Measurements from ENCODE around the gene ARVCF.

Gene ARVCF

DNA sequence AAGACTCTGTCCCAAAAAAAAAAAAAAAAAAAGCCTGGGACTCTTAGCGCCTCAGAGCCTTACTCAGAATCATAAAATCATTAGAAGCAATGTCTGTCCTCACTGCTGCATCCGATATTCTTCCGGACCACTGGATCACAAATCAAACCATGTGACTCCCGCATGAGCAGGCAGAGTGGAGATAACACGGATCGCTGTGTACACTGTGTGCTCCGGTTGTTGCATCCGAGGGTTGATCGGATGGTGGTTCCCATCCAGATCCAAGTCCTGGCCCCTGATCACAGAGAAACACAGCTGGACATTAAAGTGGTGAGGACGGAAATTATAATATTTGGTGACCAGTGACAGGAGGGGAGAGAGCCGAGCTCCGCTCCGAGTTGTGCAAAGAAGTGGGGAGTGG is 65.3 kb downstream of the ARVCF start:
- no peak overlapping the region for H3K4me3 ChIP-seq (ENCODE audit: low read depth, low read length)
- CTCF ChIA-PET: interaction anchor here (0.8 kb wide), 1 partner anchor 221 kb away, joined by 3 read pairs; no protein-coding TSS in a partner anchor
- POLR2A ChIA-PET: interaction anchor here (0.9 kb wide), 1 partner anchor 10 kb away, joined by 4 read pairs; the partner anchor contains the start of genes COMT and TXNRD2
- TF ChIP-seq, protein P1, sequence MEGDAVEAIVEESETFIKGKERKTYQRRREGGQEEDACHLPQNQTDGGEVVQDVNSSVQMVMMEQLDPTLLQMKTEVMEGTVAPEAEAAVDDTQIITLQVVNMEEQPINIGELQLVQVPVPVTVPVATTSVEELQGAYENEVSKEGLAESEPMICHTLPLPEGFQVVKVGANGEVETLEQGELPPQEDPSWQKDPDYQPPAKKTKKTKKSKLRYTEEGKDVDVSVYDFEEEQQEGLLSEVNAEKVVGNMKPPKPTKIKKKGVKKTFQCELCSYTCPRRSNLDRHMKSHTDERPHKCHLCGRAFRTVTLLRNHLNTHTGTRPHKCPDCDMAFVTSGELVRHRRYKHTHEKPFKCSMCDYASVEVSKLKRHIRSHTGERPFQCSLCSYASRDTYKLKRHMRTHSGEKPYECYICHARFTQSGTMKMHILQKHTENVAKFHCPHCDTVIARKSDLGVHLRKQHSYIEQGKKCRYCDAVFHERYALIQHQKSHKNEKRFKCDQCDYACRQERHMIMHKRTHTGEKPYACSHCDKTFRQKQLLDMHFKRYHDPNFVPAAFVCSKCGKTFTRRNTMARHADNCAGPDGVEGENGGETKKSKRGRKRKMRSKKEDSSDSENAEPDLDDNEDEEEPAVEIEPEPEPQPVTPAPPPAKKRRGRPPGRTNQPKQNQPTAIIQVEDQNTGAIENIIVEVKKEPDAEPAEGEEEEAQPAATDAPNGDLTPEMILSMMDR (IDR thresholded peaks at IDR 0.05; ENCODE audit: insufficient read depth, low read length, missing control alignments): no peak
- no peak for DNase-seq (ENCODE audit: low read depth, low spot score)

DNA sequence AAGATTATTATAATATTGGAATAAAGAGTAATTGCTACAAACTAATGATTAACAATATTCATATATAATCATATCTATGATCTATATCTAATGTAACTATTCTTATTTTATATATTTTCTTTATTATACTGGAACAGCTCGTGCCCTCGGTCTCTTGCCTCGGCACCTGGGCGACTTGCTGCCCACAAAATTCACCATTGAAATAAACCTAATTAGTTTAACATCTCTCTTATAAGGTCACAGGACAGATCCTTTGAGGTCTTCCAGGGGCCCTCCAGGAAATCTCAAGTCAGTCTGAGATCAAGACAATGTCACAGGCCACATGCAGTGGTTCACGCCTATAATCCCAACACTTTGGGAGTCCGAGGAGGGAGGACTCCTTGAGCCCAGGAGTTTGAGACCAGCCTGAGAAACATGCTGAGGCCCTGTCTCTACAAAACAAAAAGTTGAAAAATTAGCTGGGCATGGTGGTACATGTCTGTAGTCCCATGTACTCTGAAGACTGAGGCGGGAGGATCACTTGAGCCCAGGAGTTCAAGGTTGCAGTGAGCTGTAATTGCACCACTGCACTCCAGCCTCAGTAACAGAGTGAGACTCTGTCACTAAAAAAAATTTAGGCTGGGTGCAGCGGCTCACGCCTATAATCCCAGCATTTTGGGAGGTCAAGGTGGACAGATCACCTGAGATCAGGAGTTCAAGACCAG is 68.4 kb downstream of the ARVCF start:
- TF ChIP-seq, protein P1 (IDR thresholded peaks at IDR 0.05; ENCODE audit: insufficient read depth, low read length, missing control alignments): no peak
- H3K4me3 ChIP-seq (ENCODE audit: low read depth, low read length): no peak overlapping the region
- no peak for DNase-seq (ENCODE audit: low read depth, low spot score)
- ChIA-PET CTCF (interaction anchor here (0.6 to 3.1 kb wide), 15 partner anchors 9 to 260 kb away, joined by 3 to 26 read pairs (median 4); no protein-coding TSS in a partner anchor), POLR2A (no interaction called here)

DNA sequence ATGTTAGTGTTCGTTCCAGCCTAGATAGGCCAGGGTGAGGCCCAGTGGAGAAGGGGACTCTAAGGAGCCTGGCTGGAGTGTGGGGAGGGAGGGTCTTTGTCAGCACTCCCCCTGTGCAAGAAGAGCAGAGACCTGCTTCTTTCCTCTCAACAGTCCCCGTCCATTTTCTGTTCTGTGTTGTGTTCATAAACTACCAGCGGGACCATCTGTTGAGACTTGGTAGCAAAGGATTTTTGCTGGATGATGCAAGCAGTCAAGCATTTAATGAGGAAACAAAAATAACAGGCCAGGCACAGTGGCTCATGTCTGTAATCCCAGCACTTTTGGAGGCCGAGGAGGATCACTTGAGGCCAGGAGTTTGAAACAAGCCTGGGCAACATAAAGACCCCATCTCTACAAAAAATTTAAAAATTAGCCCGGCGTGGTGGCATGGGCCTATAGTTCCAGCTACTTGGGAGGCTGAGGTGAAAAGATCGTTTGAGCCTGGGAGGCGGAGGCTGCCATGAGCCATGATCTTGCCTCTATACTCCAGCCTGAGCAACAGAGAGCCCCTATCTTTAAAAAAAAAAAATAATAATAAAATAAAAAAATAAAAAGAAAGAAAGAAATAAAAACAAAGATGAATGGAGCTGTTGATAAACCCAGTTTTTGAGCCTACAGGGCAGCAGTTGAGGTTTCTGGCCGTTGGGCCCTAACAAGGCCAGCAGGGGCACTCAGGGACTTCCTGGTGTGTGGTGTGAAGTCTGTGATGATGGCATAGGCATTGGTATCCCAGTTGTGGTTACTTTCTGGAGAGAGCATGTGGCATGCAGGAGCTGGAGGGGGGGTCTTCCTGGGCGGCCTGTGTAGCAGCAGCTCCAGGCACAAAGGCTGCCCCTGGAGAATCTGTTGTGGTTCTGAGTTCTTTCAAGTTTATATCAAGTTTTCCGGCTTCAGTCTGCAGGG is 73.3 kb downstream of the ARVCF start:
- no peak for DNase-seq (ENCODE audit: low read depth, low spot score)
- CTCF ChIA-PET: interaction anchor here (1.0 to 1.9 kb wide), 7 partner anchors 11 to 213 kb away, joined by 3 to 11 read pairs (median 6); no protein-coding TSS in a partner anchor
- POLR2A ChIA-PET: interaction anchor here (0.6 kb wide), 1 partner anchor 242 kb away, joined by 3 read pairs; no protein-coding TSS in a partner anchor
- TF ChIP-seq, protein P1 (IDR thresholded peaks at IDR 0.05; ENCODE audit: insufficient read depth, low read length, missing control alignments): peak; percentile 27
- H3K4me3 ChIP-seq (ENCODE audit: low read depth, low read length): peak overlapping the region; percentile 82

DNA sequence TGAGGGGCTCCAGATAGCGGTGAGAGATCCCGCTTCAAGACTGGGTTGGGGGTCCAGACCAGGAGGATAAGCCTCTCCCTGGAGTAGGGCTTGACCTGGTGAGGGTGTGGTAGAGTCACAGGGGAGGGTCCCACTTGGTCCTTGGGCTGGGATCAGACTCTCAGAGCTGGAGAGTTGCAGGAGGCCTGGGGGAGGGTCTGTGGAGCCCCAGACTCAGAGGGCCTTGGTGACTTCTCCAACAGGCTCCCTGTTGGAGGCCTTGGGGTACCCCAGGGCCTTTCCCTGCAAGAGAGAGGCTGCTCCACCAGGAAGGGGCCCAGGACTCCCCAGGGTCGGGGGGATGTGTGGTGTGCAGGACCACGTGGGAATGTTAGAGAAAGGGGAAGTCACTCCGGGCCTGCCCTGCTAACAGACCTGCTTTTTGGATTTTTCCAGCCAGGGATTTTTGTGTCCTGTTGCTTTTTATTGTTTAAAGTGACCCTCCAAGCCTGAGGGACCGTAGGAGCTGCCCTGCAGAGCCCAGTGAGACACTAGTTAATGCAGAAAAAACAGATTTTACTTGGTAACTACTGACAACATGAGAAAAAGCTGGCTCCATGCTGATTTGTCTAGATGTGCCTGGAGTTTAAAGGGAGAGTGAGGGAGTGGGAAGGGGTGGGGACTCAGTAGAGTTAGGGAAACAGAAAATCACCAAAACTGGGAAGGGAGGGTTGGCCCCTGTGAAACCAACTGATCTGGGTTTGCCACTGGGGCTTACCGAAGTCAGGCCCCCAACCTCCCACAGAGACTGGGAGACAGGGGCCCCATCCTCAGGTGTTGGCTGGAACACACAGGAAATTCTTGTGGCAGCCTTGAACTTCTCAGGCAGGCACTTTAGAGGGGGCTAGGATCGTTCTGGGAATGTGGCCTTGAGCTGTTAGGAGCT is 74.2 kb downstream of the ARVCF start:
- POLR2A ChIA-PET: interaction anchor here (0.6 to 1.4 kb wide), 4 partner anchors 9 to 241 kb away, joined by 3 to 5 read pairs (median 4); no protein-coding TSS in a partner anchor

More for the DNA sequence above, 74.2 kb downstream of the ARVCF start:
- no peak for DNase-seq (ENCODE audit: low read depth, low spot score)
- TF ChIP-seq, protein P1 (IDR thresholded peaks at IDR 0.05; ENCODE audit: insufficient read depth, low read length, missing control alignments): no peak
- H3K4me3 ChIP-seq (ENCODE audit: low read depth, low read length): peak overlapping the region; percentile 82
- CTCF ChIA-PET: interaction anchor here (1.0 to 1.9 kb wide), 7 partner anchors 12 to 212 kb away, joined by 3 to 11 read pairs (median 6); no protein-coding TSS in a partner anchor
